RWPE2 (cell line): ENCODE results near the gene STK35.

Experiments
- ATAC-seq: fragments of 200-7000 bp; cut with Tn5 transposase; 3 replicates; pipeline ENCODE4 v1.9.1; 2021; ENCODE audit warnings: low read depth
- DNase-seq: peaks from one replicate; pipeline ENCODE4 v3.0.0-alpha.2; 2020; ENCODE audit warnings: low spot score
- H3K27ac ChIP-seq: fragments of 450-650 bp; 2 replicates; pipeline ENCODE4 v1.5.1; 2017; ENCODE audit warnings: mild to moderate bottlenecking; ENCODE audit not compliant: poor library complexity, severe bottlenecking
- H3K27me3 ChIP-seq: fragments of 250-450 bp; sonication (Bioruptor Pico); 2 replicates; pipeline ENCODE4 v1.5.1; 2021; ENCODE audit warnings: mild to moderate bottlenecking, moderate library complexity; ENCODE audit not compliant: insufficient read depth, poor library complexity, severe bottlenecking
- H3K36me3 ChIP-seq: fragments of 250-450 bp; sonication (Bioruptor Pico); 2 replicates; pipeline ENCODE4 v1.5.1; 2020; ENCODE audit warnings: low read depth, mild to moderate bottlenecking, moderate library complexity
- H3K4me1 ChIP-seq: fragments of 250-450 bp; sonication (Bioruptor Pico); 2 replicates; pipeline ENCODE4 v1.5.1; 2021; ENCODE audit warnings: mild to moderate bottlenecking, moderate library complexity; ENCODE audit not compliant: insufficient read depth, poor library complexity, severe bottlenecking
- H3K4me3 ChIP-seq: fragments of 250-450 bp; sonication (Bioruptor Pico); 2 replicates; pipeline ENCODE4 v1.5.1; 2021; ENCODE audit warnings: mild to moderate bottlenecking, moderate library complexity; ENCODE audit not compliant: severe bottlenecking
- H3K9me3 ChIP-seq: fragments of 250-450 bp; sonication (Bioruptor Pico); 2 replicates; pipeline ENCODE4 v1.5.1; 2021; ENCODE audit warnings: mild to moderate bottlenecking, moderate library complexity; ENCODE audit not compliant: severe bottlenecking
- TF ChIP-seq, protein P1 (sequence below): fragments of 450-650 bp; IDR thresholded peaks from one replicate; pipeline ENCODE4 v1.5.1; 2017; ENCODE audit warnings: mild to moderate bottlenecking, moderate library complexity; ENCODE audit not compliant: poor library complexity, severe bottlenecking

The STK35 gene

DNA sequence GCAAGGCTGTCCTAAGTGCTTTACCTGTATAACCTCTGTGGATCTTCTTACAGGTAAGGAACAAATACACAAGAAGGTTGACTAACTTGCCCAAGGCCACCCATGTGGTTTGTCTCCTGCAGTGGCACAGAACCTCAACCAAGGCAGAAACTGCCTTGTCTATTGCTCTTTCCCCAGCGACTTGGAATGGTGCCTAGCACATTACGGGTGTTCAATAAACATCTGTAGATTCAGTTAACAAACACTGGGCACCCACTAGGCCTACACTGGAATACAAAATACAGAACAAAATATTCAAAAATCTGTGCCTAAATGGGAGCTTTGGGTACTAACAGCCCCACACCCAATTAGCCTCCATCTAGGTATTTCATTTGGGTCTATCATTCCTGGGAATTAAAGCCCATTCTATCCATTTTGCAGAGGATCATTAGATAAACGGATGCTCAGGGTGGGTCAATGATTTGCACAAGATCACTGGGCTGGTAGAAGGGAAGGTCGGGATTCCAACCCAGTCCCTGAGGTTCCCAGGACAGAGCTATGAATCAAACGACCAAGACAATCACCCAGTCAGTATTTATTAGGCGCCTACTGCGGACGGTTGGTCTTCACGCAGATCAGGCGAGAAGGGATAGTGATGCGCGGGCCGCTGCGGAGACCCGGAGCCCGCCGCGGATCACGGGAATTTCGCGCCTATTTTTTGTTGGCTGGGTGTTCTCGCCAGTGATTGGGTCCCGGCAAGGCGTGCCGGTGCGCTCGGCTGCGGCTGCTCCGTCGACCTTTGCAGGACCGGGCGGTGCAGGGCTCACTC lies at the start of gene STK35:
TSS of gene STK35 (plus strand) at position 771 of the 808 bp plus-strand sequence. CDS start 55 bp downstream, outside the sequence.
- H3K4me3 ChIP-seq, result peak within 1 kb of the TSS; percentile 94
- ATAC-seq (peak; percentile 68), DNase-seq (peak; percentile 80)
- H3K9me3 ChIP-seq, result no peaks in the 10 kb centered on the region
- TF ChIP-seq, protein P1, sequence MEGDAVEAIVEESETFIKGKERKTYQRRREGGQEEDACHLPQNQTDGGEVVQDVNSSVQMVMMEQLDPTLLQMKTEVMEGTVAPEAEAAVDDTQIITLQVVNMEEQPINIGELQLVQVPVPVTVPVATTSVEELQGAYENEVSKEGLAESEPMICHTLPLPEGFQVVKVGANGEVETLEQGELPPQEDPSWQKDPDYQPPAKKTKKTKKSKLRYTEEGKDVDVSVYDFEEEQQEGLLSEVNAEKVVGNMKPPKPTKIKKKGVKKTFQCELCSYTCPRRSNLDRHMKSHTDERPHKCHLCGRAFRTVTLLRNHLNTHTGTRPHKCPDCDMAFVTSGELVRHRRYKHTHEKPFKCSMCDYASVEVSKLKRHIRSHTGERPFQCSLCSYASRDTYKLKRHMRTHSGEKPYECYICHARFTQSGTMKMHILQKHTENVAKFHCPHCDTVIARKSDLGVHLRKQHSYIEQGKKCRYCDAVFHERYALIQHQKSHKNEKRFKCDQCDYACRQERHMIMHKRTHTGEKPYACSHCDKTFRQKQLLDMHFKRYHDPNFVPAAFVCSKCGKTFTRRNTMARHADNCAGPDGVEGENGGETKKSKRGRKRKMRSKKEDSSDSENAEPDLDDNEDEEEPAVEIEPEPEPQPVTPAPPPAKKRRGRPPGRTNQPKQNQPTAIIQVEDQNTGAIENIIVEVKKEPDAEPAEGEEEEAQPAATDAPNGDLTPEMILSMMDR, result no peak
- H3K27ac ChIP-seq, result peak within 1 kb of the TSS; percentile 83
- no peaks in the 10 kb centered on the region for H3K27me3 ChIP-seq
- peaks cover 23% of the 10 kb centered on the region for H3K36me3 ChIP-seq
- H3K4me1 ChIP-seq, result peaks cover 9% of the 10 kb centered on the region

DNA sequence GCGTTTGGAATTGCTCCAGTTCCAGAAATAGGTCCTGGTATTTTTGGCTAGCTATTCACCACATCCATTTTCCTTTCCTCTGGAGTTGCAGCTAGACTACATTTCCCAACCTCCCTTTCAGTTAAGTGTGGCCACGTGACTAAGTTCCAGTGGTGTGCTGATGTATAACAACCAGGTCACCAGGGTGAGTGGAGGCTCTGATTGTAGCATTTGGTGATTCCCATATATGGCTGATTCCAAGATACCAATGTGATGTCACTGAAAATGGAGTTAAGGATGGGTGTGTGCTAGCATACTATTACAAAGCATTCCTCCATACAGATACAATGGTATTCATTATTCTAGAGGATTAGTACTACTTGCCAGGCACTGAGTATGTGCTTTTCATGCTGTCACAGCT lies 49.7 kb upstream of the STK35 start:
- Histone ChIP-seq H3K27me3 (peaks cover 20% of the 10 kb centered on the region), H3K9me3 (no peaks in the 10 kb centered on the region), H3K4me3 (no peak overlapping the region), H3K27ac (no peak overlapping the region), H3K4me1 (no peaks in the 10 kb centered on the region), H3K36me3 (no peaks in the 10 kb centered on the region)
- ATAC-seq (no peak), DNase-seq (no peak)
- TF ChIP-seq, protein P1, result no peak

DNA sequence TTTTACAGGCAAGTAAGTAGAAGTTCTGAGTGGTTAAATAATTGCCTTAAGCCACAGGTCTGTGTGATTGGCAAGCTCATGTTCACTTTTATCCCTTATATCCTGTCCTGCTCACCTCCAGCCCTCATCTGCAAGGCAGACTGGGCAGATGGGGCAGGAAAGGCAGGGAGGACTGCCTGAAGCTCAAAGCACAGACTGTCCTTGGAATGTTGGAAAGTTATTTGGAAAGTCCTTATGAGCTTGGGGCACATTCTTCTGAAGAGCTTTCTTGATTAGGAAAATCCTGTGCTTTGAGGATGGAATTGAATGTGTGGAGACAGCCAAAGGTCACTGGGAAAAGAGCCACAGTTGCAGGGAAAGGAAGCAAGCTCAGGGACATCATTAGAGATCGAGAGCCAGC lies 48.9 kb upstream of the STK35 start:
- no peaks in the 10 kb centered on the region for H3K4me1 ChIP-seq
- H3K4me3 ChIP-seq, result no peak overlapping the region
- H3K27ac ChIP-seq, result no peak overlapping the region
- no peaks in the 10 kb centered on the region for H3K36me3 ChIP-seq
- ATAC-seq (no peak), DNase-seq (no peak)
- H3K9me3 ChIP-seq, result no peaks in the 10 kb centered on the region
- H3K27me3 ChIP-seq, result peaks cover 20% of the 10 kb centered on the region
- TF ChIP-seq, protein P1, result no peak

DNA sequence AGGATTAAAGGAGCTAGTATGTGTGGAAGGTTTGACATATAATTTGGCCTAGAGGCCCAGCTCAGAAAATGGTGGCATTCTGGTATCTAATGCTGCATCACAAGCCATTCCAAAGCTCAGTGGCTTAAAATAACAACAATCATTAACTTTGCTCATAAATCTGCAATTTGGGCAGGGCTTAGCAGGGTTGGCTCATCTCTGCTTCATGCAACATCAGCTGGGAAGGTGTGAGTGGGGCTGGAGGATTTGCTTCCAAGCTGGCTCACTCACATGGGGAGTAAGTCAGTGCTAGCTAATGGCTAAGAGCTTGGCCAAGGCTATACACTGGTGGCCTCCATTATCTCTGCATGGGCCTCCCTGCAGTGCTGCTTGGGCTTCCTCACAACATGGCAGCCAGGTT lies 48.0 kb upstream of the STK35 start:
- peaks cover 14% of the 10 kb centered on the region for H3K27me3 ChIP-seq
- no peak for ATAC-seq
- DNase-seq, result no peak
- no peaks in the 10 kb centered on the region for H3K9me3 ChIP-seq
- no peaks in the 10 kb centered on the region for H3K36me3 ChIP-seq
- TF ChIP-seq, protein P1, result no peak
- H3K27ac ChIP-seq, result no peak overlapping the region
- H3K4me3 ChIP-seq, result no peak overlapping the region
- H3K4me1 ChIP-seq, result no peaks in the 10 kb centered on the region

DNA sequence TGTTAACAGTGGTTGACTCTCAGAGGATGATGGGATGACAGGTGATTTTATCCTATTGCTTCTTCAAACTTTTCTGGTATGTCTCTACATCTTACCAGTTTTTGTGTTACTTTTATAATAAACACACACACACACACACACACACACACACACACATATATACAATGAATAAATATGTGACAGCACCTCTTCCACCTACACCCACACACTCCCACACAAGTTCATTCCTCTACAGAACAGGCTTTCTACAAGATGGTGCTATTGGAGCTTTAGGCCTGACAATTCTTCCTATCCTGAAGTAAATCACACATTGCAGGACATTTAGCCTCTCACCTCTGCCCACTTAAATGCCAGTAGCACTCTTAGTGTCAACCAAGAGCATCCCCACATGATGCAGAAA lies 46.7 kb upstream of the STK35 start:
- no peaks in the 10 kb centered on the region for H3K9me3 ChIP-seq
- no peaks in the 10 kb centered on the region for H3K4me1 ChIP-seq
- no peak overlapping the region for H3K27ac ChIP-seq
- no peaks in the 10 kb centered on the region for H3K36me3 ChIP-seq
- H3K27me3 ChIP-seq, result peaks cover 4% of the 10 kb centered on the region
- DNase-seq (no peak), ATAC-seq (no peak)
- TF ChIP-seq, protein P1, result no peak
- no peak overlapping the region for H3K4me3 ChIP-seq
